A549 (cell line): ENCODE data around the gene TPRKB. TPM values are rescaled to one million over a fixed set of nuclear protein-coding genes. Genes with fewer than 3 reads are reported as not detected.
A peak's percentile ranks its signal among the peaks of the same experiment; 100 is the strongest.
"Not testable (repeated sequence)": the region's sequence is repeated elsewhere in the genome, so short reads cannot be mapped to it uniquely, and the experiment has no call there.

Experiments
- ATAC-seq, 2 experiments: fragments of 200-7000 bp in 1 of 2; fragments of >200 bp in 1 of 2; cut with Nextera tagmentation in 1 of 2; cut with Tn5 transposase in 1 of 2; 3 replicates each; pipeline versions ENCODE4 v1.8.0 to v1.9.1; 2018 to 2020; ENCODE audit warnings: mild to moderate bottlenecking in 1 of 2, moderate library complexity in 1 of 2
- CTCF ChIA-PET: fragments of 300-600 bp; sonication (Branson Sonifier 250); formaldehyde crosslinking; extraction: SDS; loops from one replicate; lab custom pipeline; 2021; ENCODE audit warnings: antibody characterized with exemption, inconsistent platforms; lab: Yijun Ruan, JAX
- POLR2A ChIA-PET: fragments of 350-600 bp; formaldehyde crosslinking; extraction: SDS; loops from one replicate; lab custom pipeline; 2021; ENCODE audit warnings: antibody characterized with exemption, inconsistent platforms; lab: Yijun Ruan, JAX
- DNase-seq, 2 experiments: peaks; one replicate each; pipeline versions ENCODE4 v3.0.0 to v3.0.0-alpha.2; 2011 to 2016; ENCODE audit warnings: low read depth in 1 of 2, low spot score in 1 of 2
- FAIRE-seq: peaks from 2 replicates; lab custom pipeline; 2011; peaks lifted over from hg19 to GRCh38; lab: Jason Lieb, UNC
- H3K27ac ChIP-seq, 2 experiments: fragments of >200 bp; sonication (Bioruptor Twin); formaldehyde crosslinking; 3 replicates each; pipeline ENCODE4 v1.5.1; 2016 to 2017
- H3K4me1 ChIP-seq: fragments of >200 bp; sonication (Bioruptor Twin); formaldehyde crosslinking; 3 replicates; pipeline ENCODE4 v1.6.1; 2016
- H3K4me2 ChIP-seq: fragments of >200 bp; sonication (Bioruptor Twin); formaldehyde crosslinking; 3 replicates; pipeline ENCODE4 v1.6.1; 2016
- H3K4me3 ChIP-seq: fragments of >200 bp; sonication (Bioruptor Twin); formaldehyde crosslinking; 3 replicates; pipeline ENCODE4 v1.5.1; 2016
- H3K9me3 ChIP-seq: fragments of >200 bp; sonication (Bioruptor Twin); formaldehyde crosslinking; 3 replicates; pipeline ENCODE4 v1.6.1; 2016
- CTCF ChIP-seq: fragments of >200 bp; sonication (Bioruptor Twin); formaldehyde crosslinking; IDR thresholded peaks from 3 replicates; pipeline ENCODE4 v1.5.1; 2016
- RAD21 ChIP-seq, 2 experiments: fragments of >200 bp in 1 of 2; sonication (Bioruptor Twin) in 1 of 2; formaldehyde crosslinking in 1 of 2; IDR thresholded peaks in 1 of 2; conservative IDR thresholded peaks in 1 of 2; 2 replicates in 1 of 2; 3 replicates in 1 of 2; pipeline ENCODE4 v1.6.1; 2012 to 2018; ENCODE audit warnings: inconsistent platforms in 1 of 2
- WGBS: methylation state at CpG from one replicate; pipeline ENCODE4 v1.1.6; 2017; ENCODE audit errors: missing lambda C conversion rate; 5-methylcytosine and 5-hydroxymethylcytosine counted together
- polyA plus RNA-seq, 4 experiments: library from polyadenylated mRNA; depleted of rRNA in 3 of 4; stranded (reverse); fragments of >200 nt; fragmentation: RNase III in 1 of 4; extraction: RNeasy Plus Mini Kit Qiagen cat#74134 plus additional on column Dnase treatment in 1 of 4; gene quantifications; 2 replicates in 3 of 4; 3 replicates in 1 of 4; pipeline ENCODE4 v1.2.3, GENCODE V29; 2011 to 2017

TPRKB gene
- polyA plus RNA-seq, 2 of the 4 experiments (the other 2 are of a cell fraction): 115 to 144 TPM

GRCh38 chr2:73679951-73680571 is 57.1 kb downstream of the TPRKB start:
- H3K27ac ChIP-seq, POLR2A ChIA-PET, H3K9me3 ChIP-seq, H3K4me3 ChIP-seq, FAIRE-seq, H3K4me2 ChIP-seq, H3K4me1 ChIP-seq: not testable (repeated sequence)
- ATAC-seq (peak; percentile 58 to 82; a peak in 5 of 6 replicates), DNase-seq (peak in 1 of 2 experiments; percentile 52)
- WGBS: 19% methylated on average over 5 of the region's 5 CpGs
- CTCF ChIA-PET: interaction anchor here (1.0 to 1.7 kb wide), 6 partner anchors 10 to 57 kb away, joined by 3 to 10 read pairs (median 4); no protein-coding TSS in a partner anchor
- TF ChIP-seq RAD21 (conservative IDR thresholded peaks at IDR 0.05 in 1 of 2, IDR thresholded peaks at IDR 0.05 in 1 of 2) (peak; percentile 65 to 76), CTCF (peak; percentile 71)

Other genes with a start within 250 kb of the TPRKB start
- gene NAT8, start 94.9 kb downstream of the TPRKB start, polyA plus RNA-seq (2011; rRNA removed): not detected in 2 replicates
- gene NAT8, start 94.9 kb downstream of the TPRKB start, polyA plus RNA-seq (2017; fragmentation: RNase III; extraction: RNeasy Plus Mini Kit Qiagen cat#74134 plus additional on column Dnase treatment): not detected in 3 replicates
- gene DUSP11, start 42.8 kb upstream of the TPRKB start, polyA plus RNA-seq (2011; rRNA removed): 42.1 and 54.8 TPM in 2 replicates
- 26.2 to 26.7 TPM (median 26.5 TPM) in 3 replicates for gene DUSP11, start 42.8 kb upstream of the TPRKB start, polyA plus RNA-seq (2017; fragmentation: RNase III; extraction: RNeasy Plus Mini Kit Qiagen cat#74134 plus additional on column Dnase treatment)
- not detected in 2 replicates for gene C2orf78, start 46.8 kb upstream of the TPRKB start, polyA plus RNA-seq (2011; rRNA removed)
- gene C2orf78, start 46.8 kb upstream of the TPRKB start, polyA plus RNA-seq (2017; fragmentation: RNase III; extraction: RNeasy Plus Mini Kit Qiagen cat#74134 plus additional on column Dnase treatment): not detected in 3 replicates
- 86.1 and 96.3 TPM in 2 replicates for gene STAMBP, start 91.6 kb upstream of the TPRKB start, polyA plus RNA-seq (2011; rRNA removed)
- gene STAMBP, start 91.6 kb upstream of the TPRKB start, polyA plus RNA-seq (2017; fragmentation: RNase III; extraction: RNeasy Plus Mini Kit Qiagen cat#74134 plus additional on column Dnase treatment): 42.1 to 45.6 TPM (median 44.4 TPM) in 3 replicates
- 0.04 and 0.07 TPM in 2 replicates for gene ACTG2, start 155.7 kb upstream of the TPRKB start, polyA plus RNA-seq (2011; rRNA removed)
- 0.26 to 0.51 TPM (median 0.33 TPM) in 3 replicates for gene ACTG2, start 155.7 kb upstream of the TPRKB start, polyA plus RNA-seq (2017; fragmentation: RNase III; extraction: RNeasy Plus Mini Kit Qiagen cat#74134 plus additional on column Dnase treatment)
- gene DGUOK, start 189.5 kb upstream of the TPRKB start, polyA plus RNA-seq (2011; rRNA removed): 145 and 185 TPM in 2 replicates
- gene DGUOK, start 189.5 kb upstream of the TPRKB start, polyA plus RNA-seq (2017; fragmentation: RNase III; extraction: RNeasy Plus Mini Kit Qiagen cat#74134 plus additional on column Dnase treatment): 128 to 131 TPM (median 129 TPM) in 3 replicates
- gene TET3, start 247.6 kb upstream of the TPRKB start, polyA plus RNA-seq (2011; rRNA removed): 6.1 and 7.5 TPM in 2 replicates
- gene TET3, start 247.6 kb upstream of the TPRKB start, polyA plus RNA-seq (2017; fragmentation: RNase III; extraction: RNeasy Plus Mini Kit Qiagen cat#74134 plus additional on column Dnase treatment): 4.5 to 5.2 TPM (median 4.6 TPM) in 3 replicates